GM18870 (cell line): ENCODE results near the gene ERICH6B.

ENCODE experiments used
- ATAC-seq: cut with Tn5 transposase; IDR thresholded peaks from one replicate; pipeline ENCODE4 v1.9.1; 2021; ENCODE audit warnings: moderate library complexity; ENCODE audit not compliant: unreplicated experiment

ERICH6B gene

DNA sequence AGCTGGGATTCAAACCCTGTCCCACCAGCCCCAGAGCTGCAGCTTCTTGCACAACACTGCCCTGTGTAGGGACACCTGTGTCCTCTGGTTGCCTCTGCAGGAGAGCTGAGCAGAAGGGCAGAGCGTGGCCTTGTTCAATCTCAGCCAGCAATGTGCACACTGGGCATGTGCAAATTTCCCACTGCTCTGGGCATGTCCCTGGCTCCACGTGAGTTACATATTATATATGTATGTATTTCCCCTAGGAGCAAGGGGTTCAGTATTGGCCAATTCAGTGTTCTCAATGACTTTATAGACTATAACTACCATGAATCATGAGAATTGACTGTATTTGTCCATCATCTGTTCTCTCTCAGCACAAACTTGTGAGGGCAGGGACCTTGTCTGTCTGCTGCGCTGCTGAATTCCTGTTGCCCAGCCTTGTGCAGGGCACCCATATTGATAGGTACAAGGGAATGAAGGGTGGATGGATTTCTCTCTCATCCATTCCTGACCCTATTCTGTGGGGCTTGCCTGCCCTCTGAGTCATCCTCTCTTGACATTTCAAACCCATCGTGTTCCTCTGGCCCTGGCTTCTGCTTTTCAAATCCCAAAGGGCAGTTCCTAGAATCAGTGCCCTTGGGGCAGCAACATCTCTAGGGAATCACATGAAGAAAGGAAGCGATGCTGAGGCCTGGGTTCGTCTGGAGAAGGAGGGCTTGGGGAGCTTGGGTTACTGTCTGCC is 69.7 kb downstream of the ERICH6B start:
- ATAC-seq = no peak

GRCh38 chr13:45544520-45544919 is 71.0 kb downstream of the ERICH6B start:
- ATAC-seq = no peak

- ATAC-seq = no peak
These were observed 72.7 kb downstream of the ERICH6B start for GRCh38 chr13:45542878-45543277.

DNA sequence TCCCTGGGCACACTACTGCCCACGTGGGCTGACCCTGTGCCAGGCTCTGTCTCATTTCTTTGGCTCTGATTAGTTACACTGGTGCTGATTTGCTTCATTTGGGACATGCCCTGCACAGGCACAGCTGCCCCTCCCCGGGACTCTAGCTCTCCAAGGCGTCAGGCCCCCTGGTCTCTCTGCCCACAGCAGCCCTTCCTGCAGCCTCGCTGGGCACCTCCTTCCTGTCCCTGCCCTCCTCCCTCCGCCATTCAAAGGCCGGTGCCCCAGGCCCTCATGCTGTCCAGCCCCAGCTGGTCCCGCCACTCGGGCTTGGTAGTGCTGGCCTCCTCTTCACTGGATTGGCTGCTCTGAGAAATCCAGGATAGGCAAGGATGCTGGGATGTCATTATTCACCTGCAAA is 73.1 kb downstream of the ERICH6B start:
- ATAC-seq = no peak

DNA sequence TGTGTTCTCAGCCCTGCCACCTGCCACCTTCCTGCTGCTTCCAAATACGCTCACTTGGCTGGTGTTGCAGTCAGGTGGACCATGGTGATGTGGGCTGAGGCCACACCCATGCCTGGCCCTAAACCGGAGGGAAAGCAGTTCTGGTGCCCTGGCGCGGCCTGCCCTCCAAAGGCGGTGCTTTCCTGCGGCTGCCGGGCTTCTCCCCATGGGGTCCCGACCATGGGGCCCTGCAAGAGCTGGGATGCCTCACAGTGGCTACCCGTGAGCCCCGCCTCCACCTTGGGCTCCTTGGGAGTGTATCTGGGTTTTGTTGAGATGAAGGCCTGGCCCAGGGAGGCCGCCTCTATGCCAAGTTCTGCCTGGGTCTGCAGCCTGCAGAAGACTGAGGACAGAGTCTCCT is 73.7 kb downstream of the ERICH6B start:
- no peak for ATAC-seq

- ATAC-seq = no peak
These were observed 74.7 kb downstream of the ERICH6B start for GRCh38 chr13:45540864-45541263.

DNA sequence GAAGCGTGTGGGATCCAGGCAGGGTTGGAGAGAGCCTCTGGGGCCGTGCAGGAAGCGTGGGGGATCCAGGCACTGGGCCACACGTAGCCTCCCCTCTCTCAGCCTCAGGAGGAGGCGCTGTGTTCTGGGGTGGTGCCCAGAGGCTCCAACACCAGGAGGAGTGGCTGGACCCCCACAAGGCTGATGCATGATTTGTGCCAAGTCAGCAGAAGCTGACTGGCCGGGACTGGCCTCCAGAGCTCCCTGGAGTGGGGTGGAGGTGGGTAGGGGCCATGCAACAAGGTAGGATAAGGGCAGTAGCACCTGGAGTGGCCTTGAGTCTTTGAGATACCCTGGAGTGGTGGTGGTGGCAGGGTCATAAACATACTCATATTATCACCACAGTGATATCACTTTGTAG is 75.3 kb downstream of the ERICH6B start:
- ATAC-seq = no peak

DNA sequence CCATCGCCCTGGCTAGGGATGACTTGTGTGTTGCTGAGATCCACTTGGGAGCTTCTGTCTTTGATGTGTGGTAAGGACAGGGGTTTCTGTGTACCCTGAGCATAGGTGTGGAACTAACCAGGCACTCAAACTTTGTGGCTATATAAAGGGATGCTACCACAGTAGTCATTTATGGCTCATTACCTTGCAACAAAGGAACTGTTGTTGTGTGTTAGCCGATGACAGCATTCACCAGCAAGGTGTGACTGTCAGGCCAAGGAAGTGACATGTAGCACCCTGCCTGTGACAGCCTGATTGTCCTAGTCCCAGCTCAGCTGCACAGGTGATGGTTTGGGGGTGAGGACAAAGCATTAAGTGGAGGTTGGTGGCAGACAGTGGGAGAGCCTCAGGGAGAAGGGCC is 77.2 kb downstream of the ERICH6B start:
- no peak for ATAC-seq

- ATAC-seq = no peak
These were observed 78.0 kb downstream of the ERICH6B start for GRCh38 chr13:45537516-45537915.

- ATAC-seq = no peak
These were observed 79.3 kb downstream of the ERICH6B start for GRCh38 chr13:45536224-45536623.

- no peak for ATAC-seq
These were observed 80.9 kb downstream of the ERICH6B start for GRCh38 chr13:45534604-45535003.

DNA sequence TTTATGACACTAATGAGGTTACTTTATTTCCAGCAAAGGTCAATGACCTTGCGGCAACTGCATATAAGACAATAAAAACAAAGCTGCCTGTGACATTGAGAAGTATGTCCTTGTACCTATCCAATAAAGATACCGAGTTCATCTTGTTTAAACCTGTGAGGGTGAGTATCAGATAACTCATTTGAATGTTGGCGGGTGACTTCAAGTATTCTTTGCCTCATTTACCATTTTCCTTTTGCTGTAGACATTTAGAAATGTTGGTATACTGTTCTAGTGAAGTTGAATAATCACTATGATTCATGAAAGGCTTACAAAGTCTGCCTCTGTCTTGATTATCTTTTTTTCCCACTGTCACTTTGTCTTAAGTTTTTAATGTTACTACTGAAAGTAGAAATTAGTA is 85.8 kb downstream of the ERICH6B start:
- ATAC-seq = no peak

DNA sequence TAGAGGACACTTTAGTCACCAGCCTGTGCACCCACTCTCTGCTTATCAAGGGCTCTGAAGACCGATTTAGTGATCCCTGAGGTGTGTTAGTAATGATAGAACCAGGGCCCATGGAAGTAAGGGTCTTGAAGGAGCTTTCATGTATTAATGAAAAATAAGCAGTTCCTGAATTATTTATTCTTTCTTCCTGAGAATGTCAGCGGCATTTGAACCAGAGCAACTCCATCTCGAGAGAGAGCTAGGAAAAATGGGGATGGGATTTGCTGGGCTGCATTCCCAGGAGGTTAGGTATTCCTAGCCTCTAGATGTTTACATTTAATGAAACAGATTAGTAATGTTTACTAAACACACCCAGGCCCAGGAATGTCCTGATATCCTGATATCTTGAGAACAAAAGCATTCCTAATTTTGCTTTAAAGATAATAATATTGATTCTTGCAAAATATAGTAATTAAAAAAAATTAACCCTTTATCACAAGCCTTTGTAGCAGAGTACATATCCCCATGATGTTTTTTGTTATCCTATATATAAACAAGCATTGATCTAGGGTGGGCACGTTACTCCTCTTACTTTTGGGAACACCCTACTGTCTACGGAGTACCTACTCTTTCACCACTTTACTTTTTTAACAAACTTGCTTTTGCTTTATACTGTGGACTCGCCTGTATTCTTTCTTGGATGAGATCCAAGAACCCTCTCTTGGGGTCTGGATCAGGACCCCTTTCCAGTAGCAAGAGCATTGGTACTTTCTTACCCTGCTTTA is 87.7 kb downstream of the ERICH6B start:
- ATAC-seq = no peak

- ATAC-seq = no peak
These were observed 93.0 kb downstream of the ERICH6B start for GRCh38 chr13:45522571-45522970.

DNA sequence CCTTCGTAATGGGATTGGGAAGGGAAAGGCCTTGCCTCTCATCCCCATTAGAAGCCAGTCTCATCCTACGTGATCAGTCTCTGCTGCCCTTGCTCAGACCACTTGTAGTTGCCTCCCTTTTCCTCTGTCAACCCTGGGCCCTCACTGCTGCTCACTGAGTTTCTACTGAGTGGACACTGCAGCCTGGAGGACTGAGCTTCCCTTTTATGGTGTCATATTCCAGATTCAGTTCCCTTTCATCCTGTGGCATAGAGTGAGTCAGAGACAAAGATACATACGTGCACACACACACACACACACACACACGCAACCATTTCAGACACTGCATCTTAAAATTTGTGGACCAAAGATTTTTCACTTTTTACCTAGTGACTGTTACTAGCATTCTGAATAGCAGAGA is 94.2 kb downstream of the ERICH6B start:
- ATAC-seq = no peak

- no peak for ATAC-seq
These were observed 96.0 kb downstream of the ERICH6B start for GRCh38 chr13:45519493-45519892.

DNA sequence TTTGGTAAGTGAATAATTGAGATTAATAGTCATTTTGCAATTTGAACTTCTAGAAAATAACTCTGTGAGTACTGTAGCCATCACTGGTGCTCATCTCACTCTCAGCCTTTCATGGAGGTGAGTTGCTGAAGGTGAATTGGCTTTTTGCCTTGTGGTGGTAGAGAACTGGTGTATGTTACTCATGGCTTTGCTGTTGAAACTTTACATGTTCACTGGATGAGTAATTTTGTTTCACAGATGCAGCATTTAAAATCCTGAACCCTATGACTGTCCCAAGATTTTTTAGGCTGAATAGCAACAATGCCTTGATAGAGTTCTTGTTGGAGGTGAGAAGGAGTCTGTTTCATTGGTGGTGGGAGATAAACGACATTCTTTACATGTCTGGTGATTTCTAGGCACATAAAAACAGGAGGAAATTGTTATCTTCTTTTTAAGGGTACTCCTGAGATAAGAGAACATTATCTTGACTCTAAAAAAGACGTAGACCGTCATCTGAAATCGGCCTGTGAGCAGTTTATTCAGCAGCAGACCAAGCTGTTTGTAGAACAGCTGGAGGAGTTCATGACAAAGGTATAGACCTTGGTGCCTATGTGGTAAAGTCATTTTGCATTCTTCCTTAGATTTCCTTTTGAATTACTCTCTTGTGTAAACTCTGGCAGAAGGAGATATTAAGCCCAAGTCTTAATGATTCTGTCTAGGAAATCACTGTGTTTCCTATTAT is 96.9 kb downstream of the ERICH6B start:
- no peak for ATAC-seq

GRCh38 chr13:45516757-45517156 is 98.8 kb downstream of the ERICH6B start:
- no peak for ATAC-seq

DNA sequence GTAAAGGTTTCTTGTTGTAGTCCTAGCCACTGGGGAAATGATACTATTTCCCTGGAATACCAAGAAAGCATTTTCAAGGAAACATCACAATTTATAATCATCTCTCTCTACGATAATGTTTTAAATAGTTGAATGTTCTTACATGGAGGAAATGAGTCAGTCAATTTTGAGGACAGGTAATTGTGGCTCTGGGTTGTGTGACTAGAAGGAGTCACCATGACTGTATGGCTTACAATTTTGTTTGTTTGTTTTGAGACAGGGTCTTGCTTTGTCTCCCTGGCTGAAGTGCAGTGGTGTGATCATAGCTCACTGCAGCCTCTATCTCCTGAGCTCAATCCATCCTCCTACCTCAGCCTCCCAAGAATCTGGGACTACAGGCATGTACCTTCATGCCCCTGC is 103.4 kb downstream of the ERICH6B start:
- ATAC-seq = no peak

DNA sequence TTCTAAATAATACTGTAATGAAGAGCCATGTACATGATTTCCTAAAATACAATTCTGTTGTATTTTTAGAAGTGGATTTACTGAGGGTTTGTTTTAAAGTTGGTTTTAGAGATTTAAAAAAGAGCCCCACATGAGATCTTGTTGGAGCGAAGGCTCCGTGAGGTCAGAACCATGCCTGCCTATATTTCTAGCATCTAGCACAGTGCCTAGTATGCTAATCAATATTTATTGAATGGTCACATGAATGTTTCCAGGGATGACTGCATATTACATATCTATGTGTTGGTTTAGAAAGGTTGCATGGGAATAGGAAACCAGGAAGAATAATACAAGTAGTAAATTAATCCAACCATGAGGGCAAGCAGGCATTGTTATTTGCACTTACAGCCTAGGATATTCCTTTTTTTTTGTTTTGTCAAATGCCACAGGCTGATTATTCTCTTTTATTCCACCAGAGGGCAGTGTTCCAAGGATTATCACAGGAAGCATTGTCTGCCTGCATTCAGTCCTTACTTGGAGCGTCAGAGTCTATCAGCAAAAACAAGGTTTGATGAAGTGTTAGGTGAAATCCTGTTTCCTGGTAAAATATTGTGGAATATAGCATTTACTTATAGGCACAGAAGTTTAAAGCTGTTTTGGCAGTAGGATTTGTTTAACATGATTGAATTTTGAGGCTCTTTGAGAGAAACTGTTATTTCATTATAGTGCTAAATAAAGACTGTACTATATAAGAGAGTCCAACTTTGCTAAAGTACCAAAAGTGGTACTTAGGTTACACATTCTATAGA is 104.0 kb downstream of the ERICH6B start:
- ATAC-seq = no peak

- no peak for ATAC-seq
These were observed 104.9 kb downstream of the ERICH6B start for GRCh38 chr13:45510672-45511071.
